Fibroblast of lung (primary cell): ENCODE data around the gene NDUFAB1. TPM values are rescaled to one million over a fixed set of nuclear protein-coding genes. Genes with fewer than 3 reads are reported as not detected.

Experiments
- DNase-seq, 2 donors: peaks; one replicate each; pipeline versions ENCODE4 v3.0.0 to v3.0.0-alpha.2; 2010; ENCODE audit warnings: low read depth in 2 of 2
- H2AFZ ChIP-seq: 2 replicates; pipeline ENCODE4 v1.5.1; 2012; ENCODE audit warnings: low read length, control low read depth, inconsistent platforms
- H3K27ac ChIP-seq: 2 replicates; pipeline ENCODE4 v1.5.1; 2011; ENCODE audit warnings: low read length, control low read depth; ENCODE audit not compliant: insufficient read depth
- H3K27me3 ChIP-seq: 2 replicates; pipeline ENCODE4 v1.5.1; 2011; ENCODE audit warnings: mild to moderate bottlenecking, low read length; ENCODE audit not compliant: control insufficient read depth, insufficient read depth
- H3K36me3 ChIP-seq: 2 replicates; pipeline ENCODE4 v1.5.1; 2011; ENCODE audit warnings: low read length; ENCODE audit not compliant: control insufficient read depth, insufficient read depth
- H3K4me1 ChIP-seq: 2 replicates; pipeline ENCODE4 v1.5.1; 2011; ENCODE audit warnings: low read length; ENCODE audit not compliant: control insufficient read depth, insufficient read depth; ENCODE audit errors: extremely low read depth
- H3K4me2 ChIP-seq: 2 replicates; pipeline ENCODE4 v1.5.1; 2011; ENCODE audit warnings: low read length, control low read depth; ENCODE audit not compliant: insufficient read depth; ENCODE audit errors: extremely low read depth
- H3K4me3 ChIP-seq, 4 experiments: fragments of 200-600 bp in 1 of 4; sonication (generic) in 1 of 4; replicated peaks in 1 of 4; 2 replicates each; pipeline ENCODE4 v1.5.1; 2011 to 2016; ENCODE audit warnings: low read length in 4 of 4, low read depth in 3 of 4, mild to moderate bottlenecking in 3 of 4, control low read depth in 2 of 4, inconsistent platforms in 1 of 4, mixed read lengths in 1 of 4; ENCODE audit not compliant: insufficient read depth in 1 of 4; ENCODE audit errors: control extremely low read depth in 1 of 4
- H3K79me2 ChIP-seq: 2 replicates; pipeline ENCODE4 v1.5.1; 2012; ENCODE audit warnings: mild to moderate bottlenecking, low read length, inconsistent platforms; ENCODE audit not compliant: control insufficient read depth, insufficient read depth
- H3K9ac ChIP-seq: 2 replicates; pipeline ENCODE4 v1.5.1; 2011; ENCODE audit warnings: mild to moderate bottlenecking, low read length, control low read depth; ENCODE audit not compliant: insufficient read depth
- H3K9me3 ChIP-seq: 2 replicates; pipeline ENCODE4 v1.5.1; 2012; ENCODE audit warnings: low read depth, low read length; ENCODE audit not compliant: control insufficient read depth, insufficient read depth
- H4K20me1 ChIP-seq: 2 replicates; pipeline ENCODE4 v1.5.1; 2011; ENCODE audit warnings: low read length; ENCODE audit not compliant: control insufficient read depth, insufficient read depth; ENCODE audit errors: extremely low read depth
- EZH2 ChIP-seq: IDR thresholded peaks from 2 replicates; pipeline ENCODE4 v1.5.1; 2012; ENCODE audit warnings: low read length, control low read depth, mild to moderate bottlenecking; ENCODE audit errors: missing control alignments
- polyA plus RNA-seq, 2 donors: library from polyadenylated mRNA; depleted of rRNA in 1 of 2; stranded (reverse) in 1 of 2; unstranded in 1 of 2; fragments of >200 nt; gene quantifications; 2 replicates each; pipeline ENCODE4 v1.2.1, GENCODE V29; 2011 to 2012; ENCODE audit warnings: missing spikeins in 1 of 2
- total RNA-seq: library from RNA; depleted of rRNA; stranded (reverse); fragments of >200 nt; gene quantifications from 2 replicates; pipeline ENCODE4 v1.2.1, GENCODE V29; 2014
- TF ChIP-seq, protein P1 (sequence below), 2 donors: IDR thresholded peaks in 1 of 2; conservative IDR thresholded peaks in 1 of 2; 1 replicate in 1 of 2; 2 replicates in 1 of 2; pipeline ENCODE4 v1.5.1; 2011 to 2012; ENCODE audit warnings: low read length in 2 of 2, control low read depth in 1 of 2, inconsistent platforms in 1 of 2, low read depth in 1 of 2, mild to moderate bottlenecking in 1 of 2

The NDUFAB1 gene
- total and polyA plus RNA-seq, 2 donors (not counting 1 experiment from before 2014, with no cell fraction given), result 98.4 to 105 TPM

DNA sequence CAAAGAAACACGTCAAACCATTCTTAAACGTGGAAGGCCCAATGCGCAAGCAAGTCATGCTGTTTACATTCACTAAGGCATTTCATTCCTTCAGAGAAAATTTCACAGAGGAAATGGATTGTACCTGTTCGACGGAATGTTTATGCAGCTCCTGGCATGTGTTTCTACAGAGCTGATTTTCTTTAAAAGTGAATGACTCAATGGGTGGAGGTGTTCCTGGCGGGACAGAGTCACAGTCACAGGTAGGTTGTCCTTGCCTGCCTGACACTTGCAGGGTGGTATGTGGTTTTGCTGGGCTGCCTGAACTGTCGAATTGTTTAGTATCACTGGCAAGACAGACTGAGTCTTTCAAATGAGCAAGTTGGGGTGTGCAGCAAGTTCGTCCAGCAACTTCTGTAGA is 33.4 kb upstream of the NDUFAB1 start:
- no peaks in the 10 kb centered on the region for H3K27me3 ChIP-seq
- no peak overlapping the region for H2AFZ ChIP-seq
- H3K27ac ChIP-seq, result no peak overlapping the region
- H3K4me3 ChIP-seq, result no peak overlapping the region
- TF ChIP-seq EZH2, result no peak
- TF ChIP-seq, protein P1, sequence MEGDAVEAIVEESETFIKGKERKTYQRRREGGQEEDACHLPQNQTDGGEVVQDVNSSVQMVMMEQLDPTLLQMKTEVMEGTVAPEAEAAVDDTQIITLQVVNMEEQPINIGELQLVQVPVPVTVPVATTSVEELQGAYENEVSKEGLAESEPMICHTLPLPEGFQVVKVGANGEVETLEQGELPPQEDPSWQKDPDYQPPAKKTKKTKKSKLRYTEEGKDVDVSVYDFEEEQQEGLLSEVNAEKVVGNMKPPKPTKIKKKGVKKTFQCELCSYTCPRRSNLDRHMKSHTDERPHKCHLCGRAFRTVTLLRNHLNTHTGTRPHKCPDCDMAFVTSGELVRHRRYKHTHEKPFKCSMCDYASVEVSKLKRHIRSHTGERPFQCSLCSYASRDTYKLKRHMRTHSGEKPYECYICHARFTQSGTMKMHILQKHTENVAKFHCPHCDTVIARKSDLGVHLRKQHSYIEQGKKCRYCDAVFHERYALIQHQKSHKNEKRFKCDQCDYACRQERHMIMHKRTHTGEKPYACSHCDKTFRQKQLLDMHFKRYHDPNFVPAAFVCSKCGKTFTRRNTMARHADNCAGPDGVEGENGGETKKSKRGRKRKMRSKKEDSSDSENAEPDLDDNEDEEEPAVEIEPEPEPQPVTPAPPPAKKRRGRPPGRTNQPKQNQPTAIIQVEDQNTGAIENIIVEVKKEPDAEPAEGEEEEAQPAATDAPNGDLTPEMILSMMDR (conservative IDR thresholded peaks at IDR 0.05 in 1 of 2, IDR thresholded peaks at IDR 0.05 in 1 of 2; ENCODE audit: low read depth in 1 of 2, low read length in 2 of 2), result no peak
- no peaks in the 10 kb centered on the region for H3K79me2 ChIP-seq
- DNase-seq, result no peak
- no peaks in the 10 kb centered on the region for H3K9me3 ChIP-seq
- H3K9ac ChIP-seq, result no peak overlapping the region
- H3K36me3 ChIP-seq, result peaks cover 5% of the 10 kb centered on the region
- no peak overlapping the region for H3K4me2 ChIP-seq
- H4K20me1 ChIP-seq, result no peaks in the 10 kb centered on the region
- H3K4me1 ChIP-seq, result no peaks in the 10 kb centered on the region

DNA sequence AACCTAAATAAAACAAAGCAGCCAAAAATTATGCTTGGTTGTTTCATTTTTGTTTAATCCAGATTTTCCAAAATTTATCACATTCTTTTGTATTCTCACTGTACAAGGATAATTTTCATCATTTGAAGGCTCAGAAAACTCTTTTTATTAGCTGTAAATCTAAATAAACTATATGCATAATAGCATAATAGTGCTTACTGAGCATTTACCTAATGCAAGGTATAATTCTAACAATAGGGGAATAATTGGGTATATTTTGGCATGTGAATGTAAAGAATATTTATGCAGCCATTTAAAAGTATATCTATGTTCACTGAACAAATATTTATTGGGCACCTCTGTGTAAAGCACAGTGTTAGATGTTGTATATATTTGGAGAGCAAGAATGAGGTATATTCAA is 28.0 kb upstream of the NDUFAB1 start:
- Histone ChIP-seq H3K27me3 (no peaks in the 10 kb centered on the region), H3K4me2 (no peak overlapping the region), H3K36me3 (peaks cover 2% of the 10 kb centered on the region), H3K4me1 (no peaks in the 10 kb centered on the region), H3K9me3 (no peaks in the 10 kb centered on the region), H3K9ac (no peak overlapping the region), H3K79me2 (no peaks in the 10 kb centered on the region), H4K20me1 (no peaks in the 10 kb centered on the region), H3K4me3 (no peak overlapping the region), H3K27ac (no peak overlapping the region), H2AFZ (no peak overlapping the region)
- DNase-seq, result no peak
- TF ChIP-seq, protein P1 (conservative IDR thresholded peaks at IDR 0.05 in 1 of 2, IDR thresholded peaks at IDR 0.05 in 1 of 2; ENCODE audit: low read depth in 1 of 2, low read length in 2 of 2), result no peak
- no peak for TF ChIP-seq EZH2

DNA sequence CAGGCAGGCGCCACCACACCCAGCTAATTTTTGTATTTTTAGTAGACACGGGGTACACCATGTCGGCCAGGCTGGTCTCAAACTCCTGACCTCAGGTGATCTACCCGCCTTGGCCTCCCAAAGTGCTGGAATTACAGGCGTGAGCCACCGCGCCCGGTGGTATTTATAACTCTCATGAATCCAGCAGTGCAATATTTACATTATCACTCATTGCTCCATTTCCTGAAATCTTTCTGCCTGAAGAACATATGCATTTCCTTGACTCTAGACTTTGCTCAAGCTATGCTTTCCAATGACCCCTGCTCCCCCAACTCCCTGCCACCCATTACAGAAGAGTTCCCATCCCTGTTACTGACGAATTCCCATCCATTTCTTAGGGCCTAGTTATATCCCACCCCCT is 19.7 kb upstream of the NDUFAB1 start:
- no peak overlapping the region for H3K4me2 ChIP-seq
- H2AFZ ChIP-seq, result no peak overlapping the region
- H3K9me3 ChIP-seq, result no peaks in the 10 kb centered on the region
- no peak overlapping the region for H3K4me3 ChIP-seq
- no peaks in the 10 kb centered on the region for H3K4me1 ChIP-seq
- H3K9ac ChIP-seq, result no peak overlapping the region
- no peaks in the 10 kb centered on the region for H3K27me3 ChIP-seq
- peaks cover 3% of the 10 kb centered on the region for H3K36me3 ChIP-seq
- H3K79me2 ChIP-seq, result no peaks in the 10 kb centered on the region
- DNase-seq, result no peak
- no peak overlapping the region for H3K27ac ChIP-seq
- no peaks in the 10 kb centered on the region for H4K20me1 ChIP-seq
- TF ChIP-seq EZH2, result no peak
- TF ChIP-seq, protein P1 (conservative IDR thresholded peaks at IDR 0.05 in 1 of 2, IDR thresholded peaks at IDR 0.05 in 1 of 2; ENCODE audit: low read depth in 1 of 2, low read length in 2 of 2), result no peak
